ENCODE data around the gene TCF4.

GRCh38 chr18:55457028-55457427 is 131.0 kb downstream of the TCF4 start:
- TF ChIP-seq CTCF (IDR thresholded peaks at IDR 0.05) (no peak), POLR2A (IDR thresholded peaks at IDR 0.05) (no peak)
